Stimulated activated CD4-positive, alpha-beta T cell treated with anti-CD3 and anti-CD28 coated beads, Interleukin-4, amount 100 ng/mL, for 1 hour (primary cell): ENCODE data around the gene SHISA9.
"Not testable (repeated sequence)": the region's sequence is repeated elsewhere in the genome, so short reads cannot be mapped to it uniquely, and the experiment has no call there.

Experiments
- DNase-seq: peaks from one replicate; pipeline ENCODE4 v3.0.0-alpha.2; 2020

Gene SHISA9

DNA sequence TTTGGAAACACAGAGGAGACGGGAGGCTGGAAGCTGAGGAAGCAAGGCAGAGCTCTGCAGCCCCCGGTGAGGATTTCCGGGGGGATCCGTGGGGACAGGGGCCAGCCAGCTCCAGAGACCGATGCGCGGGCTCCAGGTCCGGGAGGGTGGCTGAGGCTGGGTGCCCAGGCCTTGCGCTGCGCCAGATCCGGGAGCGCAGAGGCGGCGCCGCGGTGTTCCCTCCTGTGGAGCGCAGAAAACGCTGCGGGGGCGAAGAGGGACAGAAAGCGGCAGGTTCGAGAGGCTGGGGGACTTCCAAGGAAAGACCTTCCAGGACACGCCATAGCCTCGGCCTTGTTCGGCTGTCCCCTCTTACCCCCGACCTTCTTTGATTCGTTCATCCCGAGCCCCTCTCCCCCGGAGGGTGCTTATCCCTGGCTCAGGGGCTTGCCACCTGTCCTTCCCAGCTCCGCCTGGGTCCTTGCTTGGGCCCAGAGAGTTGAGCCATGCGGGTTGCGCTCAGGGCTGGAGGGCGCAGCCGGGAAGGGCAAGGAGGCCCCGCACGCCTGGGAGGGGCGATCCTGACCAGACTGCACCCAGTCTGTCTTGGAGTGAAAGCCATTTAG is 697 bp upstream of the SHISA9 start:
- no peak for DNase-seq

DNA sequence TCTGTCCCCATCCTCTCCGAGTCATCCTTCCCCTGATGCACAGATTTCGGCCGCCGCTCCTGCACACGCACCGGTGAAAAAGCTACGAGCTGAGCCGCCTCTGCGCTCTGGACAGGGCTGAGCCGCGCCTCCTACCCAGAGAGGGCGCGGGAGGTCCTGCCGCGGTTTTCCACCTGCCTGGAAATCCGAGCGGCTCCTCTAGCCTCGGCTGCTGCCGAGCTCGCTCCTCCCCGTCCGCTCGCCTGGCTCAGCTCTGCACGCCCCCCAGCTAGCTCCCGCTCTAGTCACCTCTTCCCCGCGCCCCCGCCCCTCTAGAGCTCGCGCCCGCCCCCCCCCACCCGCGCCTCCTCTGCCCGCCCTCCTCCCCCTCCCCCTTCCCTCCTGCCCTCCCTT is 198 bp upstream of the SHISA9 start:
- no peak for DNase-seq

DNA sequence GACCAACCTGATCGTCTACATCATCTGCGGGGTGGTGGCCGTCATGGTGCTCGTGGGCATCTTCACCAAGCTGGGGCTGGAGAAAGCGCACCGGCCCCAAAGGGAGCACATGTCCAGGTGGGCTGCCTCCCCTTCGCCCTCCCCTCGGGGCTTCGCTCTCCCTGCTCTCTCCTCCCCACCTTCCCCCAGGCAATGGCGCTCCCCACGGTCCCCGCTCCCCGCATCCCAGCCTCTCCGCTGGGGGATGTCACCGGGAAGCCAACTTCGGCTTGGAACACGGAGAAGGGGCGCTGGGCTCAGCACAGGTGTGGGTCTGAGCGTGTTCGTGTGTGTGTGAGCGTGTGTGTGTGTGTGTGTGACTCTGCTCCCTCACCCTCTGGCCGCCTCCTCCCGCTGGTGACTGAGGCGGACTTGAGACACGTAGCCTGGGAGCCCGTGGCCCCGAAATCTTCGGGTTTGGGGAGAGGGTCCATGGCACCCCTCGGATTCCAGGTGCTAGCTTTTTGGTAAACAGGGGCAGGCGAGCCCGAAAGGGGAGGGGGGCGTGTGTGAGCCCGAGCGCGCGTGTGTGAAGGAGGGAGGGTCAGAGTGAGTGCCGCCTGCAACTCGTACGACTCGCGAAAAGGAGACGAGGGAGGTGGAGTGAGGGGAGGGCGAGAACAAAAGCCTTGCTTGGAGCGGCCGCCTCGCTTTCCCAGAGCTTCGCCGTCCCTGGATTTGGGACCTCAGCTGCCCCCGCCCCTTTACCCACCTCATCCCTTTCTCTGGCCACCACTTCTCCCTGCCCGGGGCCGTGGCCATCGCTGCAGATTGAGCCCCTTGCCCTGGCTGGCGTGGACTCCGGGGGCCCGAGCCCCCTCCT is 1.3 kb downstream of the SHISA9 start:
- DNase-seq = no peak

DNA sequence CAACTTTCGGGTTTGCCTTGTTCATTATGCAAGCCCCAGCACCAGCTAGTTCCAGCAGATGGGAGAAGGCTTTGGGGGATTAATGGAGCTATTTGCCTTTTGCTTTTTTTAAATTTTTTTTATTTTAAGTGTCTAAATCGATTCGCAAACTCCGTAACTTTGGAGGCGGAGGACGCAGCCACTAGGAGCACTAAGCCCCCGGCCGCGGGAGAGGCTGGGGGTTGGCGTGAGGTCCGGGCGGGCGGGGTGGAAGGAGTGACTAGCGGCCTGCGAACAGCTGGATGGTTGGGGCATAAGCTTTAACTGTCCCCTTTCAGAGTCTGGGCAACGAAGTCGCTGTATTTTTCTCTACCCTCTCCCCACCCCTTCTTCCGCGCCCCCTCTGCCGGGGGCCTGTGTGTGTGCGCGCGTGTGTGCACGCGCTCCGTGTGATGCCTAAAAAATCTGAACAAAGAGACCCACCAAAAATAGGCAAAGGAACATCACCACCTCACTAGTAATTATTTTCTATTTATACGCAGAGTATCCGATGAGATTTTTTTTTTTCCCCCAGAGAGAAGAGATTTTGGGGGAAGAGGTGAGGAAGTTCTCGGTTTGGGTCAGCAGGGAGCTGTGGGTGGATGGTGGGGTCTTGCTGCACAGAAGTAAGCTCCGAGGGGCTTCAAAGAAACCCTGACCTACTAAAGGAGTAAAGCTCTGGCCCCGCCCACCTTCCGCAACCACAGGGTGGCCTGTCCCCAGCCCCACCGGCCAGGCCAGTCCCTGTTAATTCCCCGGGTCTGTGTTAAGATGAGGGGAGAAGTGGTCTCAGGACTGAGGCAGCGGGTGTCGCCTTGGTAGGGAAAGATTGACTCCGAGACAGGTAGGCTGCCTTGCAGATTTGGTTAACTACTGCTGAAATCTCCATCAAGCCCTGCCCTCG is 2.3 kb downstream of the SHISA9 start:
- DNase-seq = no peak

DNA sequence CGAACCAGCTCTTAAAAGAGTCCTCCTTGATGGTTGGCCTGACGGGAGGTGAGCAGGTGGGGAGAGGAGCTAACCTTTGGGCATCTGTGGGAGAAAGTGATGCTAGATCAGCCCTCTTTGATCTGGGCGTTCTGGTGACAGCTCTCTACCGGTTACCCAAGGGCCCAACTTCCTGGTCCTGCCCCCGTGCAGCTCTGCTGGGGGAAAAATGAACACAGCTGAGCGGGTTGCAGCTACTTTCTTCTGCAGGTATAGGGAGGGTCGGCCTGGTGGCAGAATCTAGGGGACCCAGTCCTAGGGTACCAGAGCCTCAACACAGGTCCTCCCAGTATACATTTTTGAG is 2.9 kb downstream of the SHISA9 start:
- no peak for DNase-seq

DNA sequence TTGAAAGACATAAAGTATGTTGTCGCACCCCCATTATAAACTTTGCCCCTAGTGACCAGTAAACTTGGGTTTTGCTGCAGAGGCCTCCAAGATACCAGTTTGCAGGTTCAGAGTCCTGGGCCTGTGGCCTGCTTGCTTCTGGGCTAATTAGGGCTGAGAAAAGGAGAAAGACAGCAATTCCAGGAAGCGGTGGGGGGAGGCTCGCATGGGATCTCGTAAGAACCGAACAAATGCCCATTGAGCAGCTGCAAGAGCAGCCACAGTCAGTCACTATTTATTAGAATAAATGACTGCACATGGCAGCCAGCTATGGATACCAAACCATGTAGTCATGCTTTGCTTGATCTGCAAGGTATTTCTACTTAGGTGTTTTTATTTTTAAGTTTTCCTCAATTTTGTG is 4.9 kb downstream of the SHISA9 start:
- no peak for DNase-seq

DNA sequence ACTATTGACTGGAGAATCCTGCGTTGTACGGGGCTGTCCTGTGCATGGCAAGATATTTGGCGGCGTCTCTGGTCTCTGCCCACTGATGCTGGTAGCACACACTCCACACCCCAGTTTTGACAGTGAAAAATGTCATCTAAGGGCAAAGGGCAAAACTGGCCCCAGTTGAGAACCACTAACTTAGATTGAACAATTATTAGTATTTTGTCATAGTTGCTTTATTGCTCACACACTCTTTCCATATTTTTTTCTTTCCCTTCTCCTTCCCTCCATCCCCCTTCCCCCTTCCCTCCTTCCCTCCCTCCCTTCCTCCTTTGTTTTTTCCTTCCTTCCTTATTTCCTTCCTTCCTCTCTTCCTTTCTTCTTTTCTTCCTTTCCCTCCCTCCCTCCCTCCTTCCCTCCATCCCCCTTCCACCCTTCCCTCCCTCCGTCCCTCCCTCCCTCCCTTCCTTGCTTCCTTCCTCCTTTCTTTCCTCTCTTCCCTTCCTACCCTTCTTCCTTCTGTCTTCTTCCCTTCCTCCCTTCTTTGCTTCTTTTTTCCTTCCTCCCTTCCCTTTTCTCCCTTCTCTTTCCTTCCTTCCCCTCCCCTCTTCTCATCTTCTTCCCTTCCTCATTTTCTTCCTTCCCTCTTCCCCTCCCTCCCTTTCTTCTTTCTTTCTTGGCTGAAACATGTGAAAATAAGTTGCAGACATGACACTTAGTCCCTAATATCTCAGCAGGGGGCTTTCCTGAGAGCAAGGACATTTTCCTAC is 5.5 kb downstream of the SHISA9 start:
- no peak for DNase-seq

DNA sequence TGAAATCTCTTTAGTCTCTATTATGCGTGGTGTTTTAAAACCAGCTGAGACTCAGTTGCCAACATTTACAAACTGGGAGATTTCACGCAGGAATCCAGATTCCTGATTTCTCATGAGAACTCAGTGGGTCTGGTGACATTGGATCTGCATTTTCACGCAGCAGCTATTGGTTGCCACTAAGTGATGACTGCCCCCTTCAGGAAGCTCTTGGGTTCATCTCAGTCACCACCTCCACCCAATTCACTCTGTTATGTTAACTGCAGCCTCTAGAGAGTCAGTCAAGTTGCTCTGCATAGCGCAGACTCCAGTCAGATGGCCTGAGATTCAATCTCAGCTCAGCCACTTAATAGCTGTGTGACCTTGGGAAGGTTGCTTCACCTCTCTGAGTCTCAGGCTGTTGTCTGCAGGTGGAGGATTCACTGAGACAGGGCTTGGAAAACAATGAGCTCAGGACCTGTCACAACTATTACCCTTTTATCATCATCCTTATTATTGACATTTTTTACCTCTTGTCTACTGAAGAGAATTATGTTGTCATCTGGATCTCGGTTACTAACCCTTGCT is 6.4 kb downstream of the SHISA9 start:
- DNase-seq = no peak

DNA sequence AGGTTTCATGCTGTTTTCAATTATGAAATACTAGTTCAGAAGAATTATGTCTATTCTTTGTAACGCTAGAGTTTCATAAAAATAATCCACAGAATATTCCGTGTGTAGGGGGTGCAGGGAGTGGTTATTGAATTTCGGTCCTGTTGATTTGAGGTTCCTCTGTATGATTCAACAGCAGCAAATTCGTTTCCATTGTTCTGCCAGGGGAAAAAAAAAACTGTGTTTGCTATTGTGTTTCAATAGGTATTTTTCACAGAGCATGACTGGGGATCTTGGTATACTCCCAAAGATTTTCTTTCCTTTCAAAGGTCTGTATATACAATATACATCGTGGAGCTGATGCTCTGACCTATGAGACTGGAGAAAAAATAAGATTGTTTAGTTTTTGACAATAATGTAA is 15.8 kb downstream of the SHISA9 start:
- DNase-seq = no peak

DNA sequence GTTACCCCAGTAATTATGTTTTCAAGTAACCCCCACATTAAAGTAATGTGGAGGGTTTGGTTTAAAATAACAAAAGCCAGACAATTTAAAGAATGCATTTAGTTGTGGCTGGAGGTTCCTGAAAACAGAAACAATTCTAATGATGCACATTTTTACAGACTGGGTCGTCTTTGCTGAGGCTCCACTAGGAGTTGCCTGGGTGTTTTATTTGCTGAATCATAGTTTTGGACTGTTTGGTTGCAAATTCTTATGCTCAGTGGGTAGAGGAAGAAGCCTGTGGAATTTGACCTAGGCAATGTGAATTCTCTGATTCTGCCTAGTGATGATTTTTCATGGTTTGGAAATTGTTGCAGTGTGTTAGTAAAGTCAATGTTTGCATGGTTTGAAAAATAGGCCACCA is 16.3 kb downstream of the SHISA9 start:
- DNase-seq = no peak

DNA sequence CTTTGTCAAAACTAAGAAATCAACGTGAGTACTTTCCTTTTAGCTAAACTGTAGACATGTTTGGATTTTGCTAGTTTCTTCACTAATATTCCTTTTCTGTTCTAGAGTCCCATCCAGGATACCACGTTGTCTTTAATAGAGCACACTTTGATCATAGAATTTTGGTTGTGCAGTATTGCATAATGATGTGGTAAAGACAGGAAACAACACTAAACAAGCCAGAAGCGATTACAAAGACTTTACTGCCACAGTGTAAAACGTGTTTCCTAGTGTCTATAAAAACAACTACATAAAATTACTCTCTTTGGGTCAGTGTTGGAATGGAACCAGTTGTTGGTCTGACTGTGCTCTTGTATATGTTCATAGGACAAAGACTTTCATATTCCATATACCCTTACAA is 19.3 kb downstream of the SHISA9 start:
- no peak for DNase-seq

DNA sequence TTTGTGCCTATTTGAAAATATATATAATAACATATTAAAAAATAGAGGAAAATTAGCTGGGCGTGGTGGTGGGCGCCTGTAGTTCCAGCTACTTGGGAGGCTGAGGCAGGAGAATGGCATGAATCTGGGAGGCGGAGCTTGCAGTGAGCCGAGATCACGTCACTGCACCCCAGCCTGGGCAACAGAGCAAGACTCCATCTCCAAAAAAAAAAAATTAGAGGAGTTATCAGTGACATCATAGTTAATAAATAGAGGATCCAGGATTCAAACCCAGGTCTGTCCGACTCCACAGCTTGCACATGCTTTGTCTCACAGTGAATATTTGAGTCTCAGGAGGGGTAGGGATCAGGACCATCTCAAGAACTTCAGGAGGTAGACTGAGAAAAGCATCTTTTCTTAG is 22.2 kb downstream of the SHISA9 start:
- not testable (repeated sequence) for DNase-seq

DNA sequence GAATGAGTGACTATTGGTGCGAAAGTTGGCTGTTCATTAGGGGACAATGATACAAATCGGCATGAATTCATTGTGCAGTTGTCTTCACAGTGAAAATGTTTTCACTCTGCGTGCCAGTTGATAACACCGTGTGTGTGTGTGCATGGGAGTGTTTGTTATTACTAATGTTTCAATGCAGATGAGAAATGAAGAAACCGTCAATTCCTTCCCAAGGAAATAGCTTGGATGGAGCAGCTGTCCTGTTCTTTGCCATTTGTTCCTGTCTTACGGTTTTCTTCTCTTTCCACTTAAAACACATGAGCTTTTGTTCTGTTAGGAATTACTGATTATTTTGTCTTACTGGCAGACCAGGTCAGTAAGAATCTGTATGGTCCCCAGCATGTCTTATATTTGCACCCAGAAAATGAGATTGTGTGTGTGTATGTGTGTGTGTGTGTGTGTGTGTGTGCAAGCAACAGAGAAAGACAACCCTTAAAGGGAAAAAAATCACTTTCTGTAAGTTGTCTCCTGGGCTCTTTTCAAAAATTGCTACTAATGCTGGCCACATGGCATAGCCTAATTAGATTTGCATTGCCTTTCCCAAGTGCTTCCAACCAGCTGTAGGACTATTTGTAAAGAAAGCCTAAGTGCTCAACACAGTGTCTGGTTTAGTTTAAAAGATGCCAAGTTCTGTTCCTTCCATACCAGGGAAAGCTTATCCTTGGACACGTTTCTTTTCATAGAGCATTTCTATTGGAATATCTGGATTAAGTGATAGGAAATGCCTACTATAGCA is 23.8 kb downstream of the SHISA9 start:
- DNase-seq = no peak

DNA sequence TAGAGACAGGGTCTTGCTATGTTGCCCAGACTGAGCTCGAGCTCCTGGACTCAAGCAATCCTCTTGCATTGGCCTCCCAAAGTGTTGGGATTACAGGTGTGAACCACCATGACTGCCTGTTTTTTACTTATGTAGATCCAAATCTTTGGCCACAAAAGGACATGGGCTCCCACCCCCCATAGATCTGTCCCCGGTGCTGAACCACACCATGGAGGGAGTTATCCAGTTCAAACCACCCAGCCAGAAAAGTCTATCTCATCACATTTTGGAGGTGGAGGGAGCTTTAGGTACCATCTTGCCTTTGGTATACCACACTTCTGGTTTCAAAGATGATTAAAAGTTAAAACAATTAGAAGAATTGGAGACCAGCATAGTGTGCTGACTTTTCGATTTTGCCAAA is 26.2 kb downstream of the SHISA9 start:
- no peak for DNase-seq

DNA sequence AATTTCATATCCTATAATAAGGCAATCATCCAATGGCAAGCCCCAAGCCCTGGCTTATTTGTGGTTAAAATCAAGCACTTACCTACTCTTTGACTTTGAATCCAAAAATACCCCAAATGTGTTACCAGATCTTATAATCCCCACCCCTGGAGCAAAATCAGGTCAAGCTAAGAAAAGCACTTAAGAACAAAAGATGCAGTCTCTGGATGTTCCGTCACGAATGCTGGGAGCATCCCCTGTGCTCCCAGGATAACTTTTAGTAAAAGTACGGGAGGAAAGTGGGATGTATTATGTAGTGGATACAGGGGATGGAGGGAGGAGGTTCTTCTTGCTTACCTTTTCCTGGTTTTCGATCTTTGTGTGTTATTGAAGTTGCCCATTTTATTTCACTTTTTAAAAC is 29.5 kb downstream of the SHISA9 start:
- no peak for DNase-seq

DNA sequence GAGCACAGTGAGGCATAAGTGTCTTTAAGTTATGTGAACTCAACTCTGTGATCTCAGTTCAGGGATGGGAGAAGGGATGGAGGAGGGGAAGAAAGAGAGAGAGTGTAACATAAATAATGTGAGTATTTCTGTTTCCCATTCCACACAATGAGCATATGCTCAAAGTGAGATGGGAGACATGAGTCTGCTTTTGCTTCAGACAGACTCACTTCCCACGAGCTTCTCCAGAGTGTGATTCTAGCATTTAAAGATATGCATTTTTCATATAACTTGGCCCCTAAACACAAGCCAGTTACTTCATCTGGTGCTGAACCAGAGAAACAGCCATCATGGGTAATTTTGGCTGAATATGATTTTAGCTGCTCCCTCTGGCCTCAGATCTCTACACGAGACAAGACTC is 35.0 kb downstream of the SHISA9 start:
- DNase-seq = no peak

DNA sequence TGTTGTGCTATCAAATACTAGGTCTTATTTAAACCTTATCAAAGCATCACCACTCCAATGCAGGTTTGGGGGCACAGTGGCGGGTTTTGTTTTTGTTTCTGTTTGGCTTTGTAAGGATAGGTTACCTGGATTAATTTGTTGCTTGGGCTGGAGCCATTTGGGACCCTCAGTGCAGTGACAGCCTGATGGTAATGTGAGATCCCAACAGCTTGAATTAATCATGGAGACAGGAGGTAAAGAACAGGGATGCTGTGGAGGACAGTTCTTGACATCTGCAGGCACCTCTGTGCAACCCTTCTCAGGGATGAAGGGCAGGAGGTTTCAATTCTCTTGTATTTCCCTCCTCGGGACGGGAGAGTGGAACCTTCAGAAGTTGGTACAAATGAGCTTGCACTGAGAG is 40.5 kb downstream of the SHISA9 start:
- DNase-seq = no peak

DNA sequence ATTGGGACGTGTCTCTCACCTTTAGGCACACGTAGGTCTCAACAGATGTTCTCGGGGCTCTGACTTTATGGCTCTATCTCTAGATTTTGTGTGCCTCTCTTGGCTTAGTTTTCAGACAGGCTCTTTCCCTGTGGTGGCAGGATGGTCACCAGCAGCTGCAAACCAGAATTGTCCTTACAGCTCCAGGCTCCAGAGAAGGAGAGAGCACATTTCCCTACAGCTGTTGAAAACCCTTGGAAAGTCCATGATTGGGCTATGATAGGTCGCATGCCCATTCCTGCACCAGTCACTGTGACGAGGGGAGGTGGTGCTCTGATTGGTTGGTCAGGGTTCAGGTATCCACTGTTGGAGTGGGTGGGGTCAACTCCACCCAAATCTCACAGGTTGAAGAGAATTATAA is 41.5 kb downstream of the SHISA9 start:
- no peak for DNase-seq

DNA sequence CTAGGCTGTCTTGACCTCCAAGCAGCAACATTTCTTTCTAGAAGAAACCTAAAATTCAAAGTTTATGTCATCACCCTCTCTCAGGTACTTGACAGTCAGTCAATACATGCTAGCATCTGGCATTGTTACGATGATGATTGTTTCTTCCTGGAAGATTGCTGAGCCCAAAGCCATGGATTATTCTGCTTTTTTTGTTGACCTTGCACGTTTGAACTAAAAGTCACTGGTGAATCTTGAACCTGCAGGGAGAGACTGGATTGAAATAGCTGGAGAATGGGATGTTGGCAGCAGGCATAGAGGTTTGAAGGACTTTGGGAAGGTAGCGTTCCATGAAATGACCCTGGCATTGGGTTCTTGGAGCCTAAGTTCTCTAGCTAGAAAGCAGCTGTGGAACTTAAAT is 42.9 kb downstream of the SHISA9 start:
- DNase-seq = no peak

DNA sequence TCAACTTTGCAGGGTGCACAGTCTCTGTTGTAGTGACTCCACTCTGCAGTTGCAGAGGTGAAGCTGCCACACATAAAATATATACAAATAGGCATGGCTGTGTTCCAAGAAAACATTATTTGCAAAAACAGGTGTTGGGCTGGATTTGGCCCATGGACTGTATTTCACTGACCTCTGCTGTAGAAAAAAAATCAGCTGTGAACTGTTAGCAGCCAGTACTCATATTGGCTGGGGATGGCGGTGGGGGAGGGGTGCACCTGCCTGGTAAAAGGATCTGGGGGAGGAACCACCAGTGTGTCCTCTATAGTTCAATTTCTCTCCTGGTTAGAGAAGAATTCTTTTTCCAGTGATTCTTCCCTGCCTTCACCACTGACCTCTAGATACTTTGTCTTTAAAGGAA is 50.0 kb downstream of the SHISA9 start:
- no peak for DNase-seq

DNA sequence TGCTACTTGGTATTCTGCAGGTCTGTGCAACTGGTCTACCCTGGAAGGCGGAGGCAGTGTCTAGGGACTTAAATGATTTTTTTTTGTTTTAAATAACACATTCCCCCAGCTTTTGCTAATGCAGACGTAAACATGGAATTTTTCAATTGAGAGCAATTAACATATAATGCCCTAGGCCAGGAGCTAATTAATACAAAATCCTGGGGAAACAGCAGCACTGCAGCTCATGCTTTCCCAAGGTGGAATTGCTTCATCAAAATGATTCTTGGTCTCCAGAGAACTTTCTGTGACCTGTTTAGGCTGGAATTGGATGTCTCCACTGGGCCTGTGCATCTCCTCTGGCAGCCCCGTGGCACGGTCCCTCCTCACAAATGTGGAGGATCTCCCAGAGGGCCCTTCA is 50.6 kb downstream of the SHISA9 start:
- no peak for DNase-seq

DNA sequence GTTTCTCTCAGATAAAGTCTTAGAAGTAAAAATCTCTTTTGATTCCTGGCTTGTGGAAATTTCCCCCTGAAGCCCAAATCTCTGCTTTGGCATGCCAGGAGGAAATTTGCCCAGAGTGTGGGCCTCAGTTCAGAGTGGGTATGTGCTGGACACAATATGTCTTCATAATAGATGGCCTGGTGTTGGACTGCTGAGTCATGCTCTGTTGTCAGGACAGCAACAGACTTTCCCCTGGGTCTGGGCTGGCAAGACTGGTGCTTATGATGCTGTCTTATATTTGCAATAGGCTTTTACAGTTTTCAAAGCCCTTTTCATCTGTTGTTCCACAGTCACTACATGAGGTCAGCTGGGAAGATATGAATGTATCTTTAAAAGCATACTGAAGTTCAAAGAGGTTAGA is 57.0 kb downstream of the SHISA9 start:
- no peak for DNase-seq
